GM19467 (cell line): ENCODE measurements around the gene ZNF431.
A peak's percentile ranks its signal among the peaks of the same experiment; 100 is the strongest.
"Not testable (repeated sequence)": the region's sequence is repeated elsewhere in the genome, so short reads cannot be mapped to it uniquely, and the experiment has no call there.

Source experiments
- ATAC-seq: cut with Tn5 transposase; IDR thresholded peaks from one replicate; pipeline ENCODE4 v1.9.1; 2021; ENCODE audit warnings: mild to moderate bottlenecking, moderate library complexity; ENCODE audit not compliant: unreplicated experiment

ZNF431 gene

GRCh38 chr19:21141787-21142464 lies at the start of gene ZNF431:
Gene ZNF431, plus strand, starts transcription at chr19:21142040. Its CDS starts 144 bp downstream, at chr19:21142184.
- peak; percentile 98 for ATAC-seq

DNA sequence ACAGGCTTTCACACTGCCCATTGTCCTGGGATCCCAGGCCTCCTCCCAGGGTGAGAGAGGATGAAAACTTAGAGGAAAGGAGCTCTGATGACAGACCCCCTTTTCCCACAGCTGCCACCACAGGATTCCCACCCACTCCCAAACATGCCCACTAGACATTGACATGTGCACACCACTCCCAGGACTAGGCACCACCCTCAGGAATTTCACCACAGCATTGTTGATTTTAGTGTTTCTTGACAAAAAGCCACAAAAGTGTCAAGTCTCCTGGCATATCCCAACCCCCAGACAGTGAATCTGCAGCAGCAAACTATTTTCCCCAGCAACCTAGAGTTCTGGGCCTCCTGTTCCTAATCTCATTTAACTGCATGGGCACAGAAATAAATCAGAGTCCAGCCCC lies 49.7 kb upstream of the ZNF431 start:
- ATAC-seq, result no peak

DNA sequence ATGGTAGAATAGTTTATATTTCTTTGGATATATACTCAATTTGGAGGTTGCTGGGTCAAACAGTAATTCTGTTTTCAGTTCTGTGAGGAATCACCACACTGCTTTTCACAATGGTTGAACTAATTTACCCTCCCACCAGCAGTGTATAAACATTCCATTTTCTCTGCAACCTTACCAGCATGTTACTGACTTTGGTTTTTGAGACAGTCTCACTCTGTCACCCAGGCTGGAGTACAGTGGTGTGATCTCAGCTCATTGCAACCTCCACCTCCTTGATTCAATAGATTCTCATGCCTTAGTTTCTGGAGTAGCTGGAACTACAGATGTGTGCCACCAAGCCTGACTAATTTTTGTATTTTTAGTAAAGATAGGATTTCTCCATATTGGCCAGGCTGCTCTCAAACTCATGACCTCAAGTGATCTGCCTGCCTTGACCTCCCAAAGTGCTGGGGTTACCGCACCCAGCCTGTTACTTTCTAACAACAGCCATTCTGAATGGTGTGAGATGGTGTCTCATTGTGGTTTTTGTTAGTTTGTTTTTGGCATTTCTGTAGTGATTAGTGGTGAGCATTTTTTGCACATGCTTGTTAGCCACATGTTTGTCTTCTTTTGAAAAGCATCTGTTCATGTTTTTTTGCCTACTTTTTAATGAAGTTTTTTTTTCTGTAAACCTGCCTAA lies 47.4 kb upstream of the ZNF431 start:
- ATAC-seq, result no peak

DNA sequence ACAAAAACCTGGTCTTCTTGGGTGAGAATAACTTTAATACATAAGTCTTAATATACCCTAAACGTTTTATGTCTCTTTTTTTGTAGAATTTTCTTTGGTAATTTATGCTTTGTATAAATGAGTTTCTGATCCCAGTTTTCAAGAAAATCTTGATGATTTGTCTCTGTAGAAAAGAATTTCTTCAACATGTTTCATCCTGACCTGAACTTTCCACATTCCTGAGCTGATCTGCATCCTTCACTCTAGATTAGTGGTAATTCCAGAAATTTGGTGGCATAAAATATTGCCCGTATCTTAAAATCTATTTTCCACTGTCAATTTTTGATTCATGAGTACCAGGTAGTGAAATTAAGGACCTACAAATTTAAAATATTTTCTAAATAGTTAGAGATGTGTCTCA lies 43.5 kb upstream of the ZNF431 start:
- ATAC-seq, result no peak

DNA sequence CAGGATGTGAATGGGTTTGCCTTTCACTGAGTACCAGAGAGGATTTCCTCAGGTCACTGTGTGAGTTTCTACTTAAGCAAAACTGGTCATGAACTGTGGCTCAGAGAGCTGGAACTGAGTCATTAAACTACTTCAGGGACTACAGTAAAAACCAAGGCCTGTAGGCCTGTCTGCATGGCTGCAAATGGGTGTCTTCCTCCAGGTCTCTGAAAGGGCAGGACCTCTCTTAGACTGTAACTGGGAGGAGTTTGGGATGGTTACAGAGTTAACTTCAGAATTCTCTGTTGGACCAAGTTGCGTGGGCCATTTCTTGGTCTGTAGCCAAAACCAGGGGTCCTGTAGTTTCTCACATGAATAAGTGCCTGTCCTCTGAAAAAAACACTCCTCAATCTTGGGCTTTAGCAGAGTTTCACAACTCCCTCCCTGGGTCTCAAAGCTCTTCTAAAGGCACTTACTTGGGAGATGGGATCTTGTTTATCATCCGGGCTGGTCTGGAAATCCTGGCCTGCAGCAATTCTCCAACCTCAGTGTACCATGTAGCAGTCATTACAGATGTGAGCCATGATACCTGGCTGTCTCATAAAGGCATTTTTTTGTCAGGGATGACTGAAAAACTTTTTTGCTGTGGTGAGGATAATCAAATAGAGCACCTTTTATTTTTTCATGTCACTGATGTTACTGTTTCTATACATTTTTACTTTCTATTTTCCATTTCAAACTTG lies 40.2 kb upstream of the ZNF431 start:
- ATAC-seq, result no peak

- no peak for ATAC-seq
These were observed 32.7 kb upstream of the ZNF431 start for GRCh38 chr19:21109116-21109515.

GRCh38 chr19:21110183-21110582 lies 31.7 kb upstream of the ZNF431 start:
- ATAC-seq, result no peak

DNA sequence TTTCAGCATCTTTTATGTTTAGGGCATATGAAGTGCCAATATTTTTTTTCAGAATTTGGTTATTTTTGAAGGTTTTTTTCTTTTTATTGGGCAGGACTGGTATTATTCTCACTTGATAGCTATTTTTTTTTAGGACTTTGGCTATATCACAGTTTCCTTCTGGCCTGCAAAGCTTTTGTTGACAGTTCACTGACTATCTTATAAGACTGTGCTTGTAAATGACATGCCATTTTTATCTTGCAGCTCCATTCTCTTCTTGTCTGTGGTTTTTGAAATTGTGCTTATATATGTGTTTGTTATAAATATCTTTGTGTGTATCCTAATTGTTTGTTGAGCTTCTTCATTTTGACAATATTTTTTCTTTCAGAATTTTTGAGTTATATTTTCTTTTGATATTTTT lies 26.4 kb upstream of the ZNF431 start:
- no peak for ATAC-seq

DNA sequence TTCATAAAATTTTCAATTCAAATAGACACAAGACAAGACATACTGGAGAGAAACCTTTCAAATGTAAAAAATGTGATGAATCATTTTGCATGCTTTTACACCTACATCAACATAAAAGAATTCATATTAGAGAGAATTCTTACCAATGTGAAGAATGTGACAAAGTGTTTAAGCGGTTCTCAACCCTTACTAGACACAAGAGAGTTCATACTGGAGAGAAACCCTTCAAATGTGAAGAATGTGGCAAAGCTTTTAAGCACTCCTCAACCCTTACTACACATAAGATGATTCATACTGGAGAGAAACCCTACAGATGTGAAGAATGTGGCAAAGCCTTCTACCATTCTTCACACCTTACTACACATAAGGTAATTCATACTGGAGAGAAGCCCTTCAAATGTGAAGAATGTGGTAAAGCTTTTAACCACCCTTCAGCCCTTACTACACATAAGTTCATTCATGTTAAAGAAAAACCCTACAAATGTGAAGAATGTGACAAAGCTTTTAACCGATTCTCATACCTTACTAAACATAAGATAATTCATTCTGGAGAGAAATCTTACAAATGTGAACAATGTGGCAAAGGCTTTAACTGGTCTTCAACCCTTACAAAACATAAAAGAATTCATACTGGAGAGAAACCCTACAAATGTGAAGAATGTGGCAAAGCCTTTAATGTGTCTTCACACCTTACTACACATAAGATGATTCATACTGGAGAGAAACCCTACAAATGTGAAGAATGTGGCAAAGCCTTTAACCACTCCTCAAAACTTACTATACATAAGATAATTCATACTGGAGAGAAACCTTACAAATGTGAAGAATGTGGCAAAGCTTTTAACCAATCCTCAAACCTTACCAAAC lies 24.6 kb upstream of the ZNF431 start:
- no peak for ATAC-seq

DNA sequence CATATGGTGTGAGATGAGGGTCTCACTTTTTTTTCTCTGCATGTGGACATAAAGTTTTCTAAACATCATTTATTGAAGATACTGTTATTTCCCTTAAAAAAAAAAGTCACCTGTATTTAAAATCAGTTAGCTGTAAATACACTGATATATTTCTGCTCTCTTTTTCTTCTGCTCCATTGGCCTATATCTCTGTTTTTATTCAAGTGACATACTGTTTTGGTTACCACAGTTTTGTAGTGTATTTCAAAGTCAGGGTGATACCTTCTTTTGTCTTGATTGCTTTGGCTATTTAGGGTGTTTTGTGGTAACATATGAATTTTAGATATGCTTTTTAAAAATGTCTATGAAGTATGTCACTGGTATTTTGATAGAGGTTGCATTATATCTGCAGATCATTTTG lies 15.8 kb upstream of the ZNF431 start:
- ATAC-seq, result no peak

- no peak for ATAC-seq
These were observed 14.8 kb upstream of the ZNF431 start for GRCh38 chr19:21127001-21127400.

- no peak for ATAC-seq
These were observed 13.9 kb upstream of the ZNF431 start for GRCh38 chr19:21127898-21128297.

DNA sequence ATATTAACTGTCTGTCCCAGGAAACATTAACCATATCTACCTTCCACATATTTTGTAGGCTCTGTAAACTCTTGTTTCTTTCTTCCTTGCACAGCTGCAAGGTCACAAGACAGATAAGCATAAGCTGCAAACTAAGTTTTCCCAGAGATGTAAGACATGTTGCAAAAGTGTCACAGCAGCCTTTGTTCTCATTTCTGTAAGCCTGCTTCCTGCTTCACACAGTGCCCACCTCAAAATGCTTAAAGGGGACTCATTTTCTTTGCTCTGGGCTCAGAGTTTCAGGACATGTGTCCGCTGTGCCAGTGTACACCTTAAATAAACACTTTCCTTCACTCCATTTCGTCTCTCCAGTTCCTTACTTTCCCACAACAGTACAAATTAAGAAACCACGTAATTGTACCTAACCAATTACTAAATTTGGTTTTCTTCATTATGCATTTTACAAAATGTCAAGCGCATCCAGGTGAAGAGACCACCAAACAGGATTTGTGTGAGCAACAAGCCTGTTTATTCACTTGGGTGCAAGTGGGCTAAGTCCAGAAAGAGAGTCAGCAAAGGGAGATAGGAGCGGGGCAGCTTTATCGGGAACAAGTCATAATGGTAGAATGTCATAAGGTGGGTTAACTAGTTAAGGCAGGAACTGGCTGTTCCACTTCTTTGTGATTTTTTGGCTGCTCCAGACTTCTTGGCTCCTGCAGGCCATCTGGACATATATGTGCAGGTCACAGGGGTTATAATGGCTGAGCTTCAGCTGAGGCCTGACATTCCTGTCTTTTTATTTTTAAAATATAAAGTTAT lies 12.7 kb upstream of the ZNF431 start:
- no peak for ATAC-seq

- ATAC-seq, result no peak
These were observed 11.6 kb upstream of the ZNF431 start for GRCh38 chr19:21130097-21130775.

DNA sequence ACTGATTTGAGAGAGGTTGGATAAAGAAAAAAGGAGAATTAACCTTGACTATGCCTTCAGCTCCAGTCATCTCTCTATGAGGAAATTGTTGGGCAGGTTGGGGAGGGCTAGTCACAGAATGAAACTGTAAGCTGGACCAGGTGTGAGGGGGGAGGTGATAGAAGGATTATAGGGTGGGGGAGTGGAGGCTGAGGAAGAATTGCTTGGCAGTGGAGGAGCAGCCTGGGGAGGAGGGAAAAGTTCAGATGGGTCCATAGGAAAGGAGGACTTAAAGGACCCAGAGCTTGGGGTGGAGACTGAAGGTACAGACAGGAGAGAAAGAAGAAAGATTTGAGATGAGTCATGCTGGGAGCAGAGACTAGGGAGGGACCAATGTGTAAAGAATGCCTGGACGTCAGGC lies 8.2 kb upstream of the ZNF431 start:
- ATAC-seq, result no peak

- ATAC-seq, result no peak
These were observed 6.9 kb upstream of the ZNF431 start for GRCh38 chr19:21134934-21135366.

DNA sequence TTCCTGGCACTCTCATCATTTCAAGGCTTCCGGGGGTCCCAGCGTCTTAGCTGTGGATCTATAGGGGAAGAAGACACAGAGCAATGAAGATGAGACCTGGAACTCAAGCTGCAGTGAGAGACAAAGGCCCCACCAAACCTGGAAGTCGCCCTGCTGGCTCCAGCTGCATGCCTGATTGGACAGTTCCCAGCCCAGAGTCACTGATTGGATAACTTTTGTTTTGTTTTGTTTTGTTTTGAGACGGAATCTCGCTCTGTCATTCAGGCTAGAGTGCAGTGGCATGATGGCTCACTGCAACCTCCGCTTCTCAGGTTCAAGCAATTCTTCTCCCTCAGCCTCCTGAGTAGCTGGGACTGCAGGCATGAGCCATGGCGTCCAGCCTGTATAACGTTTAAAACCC lies 6.4 kb upstream of the ZNF431 start:
- no peak for ATAC-seq

- no peak for ATAC-seq
These were observed 3.7 kb upstream of the ZNF431 start for GRCh38 chr19:21138130-21138529.

DNA sequence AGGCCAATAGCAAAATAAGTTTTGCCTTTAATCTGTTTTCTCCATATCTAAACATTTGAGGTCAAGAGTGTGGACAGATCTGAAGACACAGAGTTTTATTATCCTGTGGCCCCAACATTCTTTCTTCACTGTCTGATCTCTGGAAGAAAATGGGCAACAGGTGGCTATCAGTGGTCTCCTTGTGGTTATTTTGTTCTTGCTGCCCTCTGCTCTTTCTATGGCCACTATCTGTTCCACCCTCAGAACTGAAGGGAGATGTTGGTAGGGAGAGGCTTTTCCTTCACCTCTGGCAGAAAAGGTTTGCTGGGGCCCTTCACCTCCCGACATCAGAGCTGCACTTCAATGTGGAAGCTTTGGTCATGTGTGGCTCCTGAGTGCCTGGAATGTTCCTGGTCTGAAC lies 834 bp upstream of the ZNF431 start:
- not testable (repeated sequence) for ATAC-seq

GRCh38 chr19:21143428-21143827 lies 1.6 kb downstream of the ZNF431 start:
- no peak for ATAC-seq
